HEK293 (cell line): Measurements from ENCODE around the gene TIMM17A.

ENCODE experiments used
- CTCF ChIA-PET: fragments of 350-600 bp; formaldehyde crosslinking; extraction: SDS; loops from one replicate; lab custom pipeline; 2021; ENCODE audit warnings: antibody characterized with exemption; lab: Yijun Ruan, JAX
- POLR2A ChIA-PET: fragments of 300-600 bp; formaldehyde crosslinking; extraction: SDS; loops from one replicate; lab custom pipeline; 2020; ENCODE audit warnings: antibody characterized with exemption, inconsistent platforms; lab: Yijun Ruan, JAX
- H3K27ac ChIP-seq: fragments of 200-500 bp; sonication (Bioruptor generic); 2 replicates; pipeline ENCODE4 v1.5.1; 2014; ENCODE audit warnings: low read depth, low read length, control low read depth, inconsistent platforms; ENCODE audit errors: extremely low read depth
- H3K36me3 ChIP-seq, 2 experiments: fragments of 200-500 bp in 1 of 2; sonication (Bioruptor generic) in 1 of 2; 1 replicate in 1 of 2; 2 replicates in 1 of 2; pipeline ENCODE4 v1.5.1; 2014 to 2017; ENCODE audit warnings: inconsistent platforms in 2 of 2, low read length in 2 of 2; ENCODE audit not compliant: control insufficient read depth in 2 of 2, insufficient read depth in 1 of 2
- H3K4me1 ChIP-seq: fragments of 200-500 bp; sonication (Bioruptor generic); 2 replicates; pipeline ENCODE4 v1.5.1; 2014; ENCODE audit warnings: mild to moderate bottlenecking, low read length, inconsistent platforms; ENCODE audit not compliant: control insufficient read depth, insufficient read depth
- H3K4me3 ChIP-seq: 2 replicates; pipeline ENCODE4 v1.5.1; 2011; ENCODE audit warnings: low read depth, mild to moderate bottlenecking, control low read depth, low read length, moderate library complexity
- H3K9me3 ChIP-seq: fragments of 200-500 bp; sonication (Bioruptor generic); 2 replicates; pipeline ENCODE4 v1.5.1; 2014; ENCODE audit warnings: low read depth, low read length, inconsistent platforms; ENCODE audit not compliant: control insufficient read depth, insufficient read depth
- EGR2 ChIP-seq: fragments of 450-650 bp; formaldehyde crosslinking; IDR thresholded peaks from 2 replicates; pipeline ENCODE4 v1.5.1; 2016; ENCODE audit warnings: low read depth, missing biosample characterization, missing genetic modification characterization
- GLI4 ChIP-seq: fragments of 450-650 bp; formaldehyde crosslinking; IDR thresholded peaks from 2 replicates; pipeline ENCODE4 v1.5.1; 2016; ENCODE audit warnings: missing biosample characterization, missing genetic modification characterization
- INSM2 ChIP-seq: fragments of 450-650 bp; formaldehyde crosslinking; IDR thresholded peaks from 2 replicates; pipeline ENCODE4 v1.5.1; 2016; ENCODE audit warnings: missing biosample characterization, missing genetic modification characterization
- OVOL3 ChIP-seq: fragments of 450-650 bp; formaldehyde crosslinking; IDR thresholded peaks from 2 replicates; pipeline ENCODE4 v1.5.1; 2016; ENCODE audit warnings: missing biosample characterization, missing genetic modification characterization
- PBX3 ChIP-seq: sonication (generic); formaldehyde crosslinking; IDR thresholded peaks from 2 replicates; pipeline ENCODE4 v1.8.1; 2022; ENCODE audit warnings: mild to moderate bottlenecking, moderate library complexity, missing genetic modification reagents
- PRDM10 ChIP-seq: fragments of 450-650 bp; formaldehyde crosslinking; IDR thresholded peaks from 2 replicates; pipeline ENCODE4 v1.5.1; 2016; ENCODE audit warnings: missing biosample characterization, missing genetic modification characterization
- REST ChIP-seq: fragments of 450-650 bp; formaldehyde crosslinking; IDR thresholded peaks from 2 replicates; pipeline ENCODE4 v1.5.1; 2016; ENCODE audit warnings: missing biosample characterization, missing genetic modification characterization
- SP3 ChIP-seq: fragments of 450-650 bp; formaldehyde crosslinking; IDR thresholded peaks from 2 replicates; pipeline ENCODE4 v1.5.1; 2016; ENCODE audit warnings: missing biosample characterization, missing genetic modification characterization
- ZBTB17 ChIP-seq: fragments of 450-650 bp; formaldehyde crosslinking; IDR thresholded peaks from 2 replicates; pipeline ENCODE4 v1.5.1; 2016; ENCODE audit warnings: missing biosample characterization, missing genetic modification characterization
- ZIC2 ChIP-seq: fragments of 450-650 bp; formaldehyde crosslinking; IDR thresholded peaks from 2 replicates; pipeline ENCODE4 v1.5.1; 2016; ENCODE audit warnings: missing biosample characterization, missing genetic modification characterization
- ZNF146 ChIP-seq: fragments of 450-650 bp; formaldehyde crosslinking; IDR thresholded peaks from 2 replicates; pipeline ENCODE4 v1.5.1; 2016; ENCODE audit warnings: missing biosample characterization, missing genetic modification characterization
- ZNF155 ChIP-seq: fragments of 450-650 bp; formaldehyde crosslinking; IDR thresholded peaks from 2 replicates; pipeline ENCODE4 v1.5.1; 2016; ENCODE audit warnings: missing biosample characterization, missing genetic modification characterization
- ZNF174 ChIP-seq: fragments of 450-650 bp; formaldehyde crosslinking; IDR thresholded peaks from 2 replicates; pipeline ENCODE4 v1.5.0; 2017; ENCODE audit warnings: missing biosample characterization, mild to moderate bottlenecking, missing genetic modification characterization
- ZNF350 ChIP-seq: fragments of 450-650 bp; formaldehyde crosslinking; IDR thresholded peaks from 2 replicates; pipeline ENCODE4 v1.5.0; 2017; ENCODE audit warnings: missing biosample characterization, mild to moderate bottlenecking, missing genetic modification characterization
- ZNF626 ChIP-seq: fragments of 450-650 bp; sonication (Bioruptor Pico); formaldehyde crosslinking; IDR thresholded peaks from 2 replicates; pipeline ENCODE4 v1.5.1; 2018; ENCODE audit warnings: missing biosample characterization, missing genetic modification characterization, inconsistent platforms
- ZNF677 ChIP-seq: fragments of 450-650 bp; IDR thresholded peaks from 2 replicates; pipeline ENCODE4 v1.5.0; 2018; ENCODE audit warnings: missing biosample characterization, mild to moderate bottlenecking, missing genetic modification characterization, moderate library complexity

Gene TIMM17A

GRCh38 chr1:201911826-201912571 is 43.3 kb upstream of the TIMM17A start:
- no peaks in the 10 kb centered on the region for H3K4me1 ChIP-seq
- H3K36me3 ChIP-seq, result no peaks in the 10 kb centered on the region
- H3K9me3 ChIP-seq, result no peaks in the 10 kb centered on the region
- H3K27ac ChIP-seq, result no peak overlapping the region
- TF ChIP-seq PRDM10 (tag by site-specific recombination) (0 out of 2 replicates have a peak, but pooled peaks have one; percentile 15), ZIC2 (peak; percentile 97), EGR2 (tag by site-specific recombination) (no peak), REST (tag by site-specific recombination) (no peak), ZNF146 (tag by site-specific recombination) (no peak), PBX3 (CRISPR knock-in tag) (no peak), ZNF677 (tag by site-specific recombination) (no peak), ZNF155 (tag by site-specific recombination) (no peak), SP3 (tag by site-specific recombination) (no peak), ZNF626 (tag by site-specific recombination) (no peak), ZBTB17 (peak; percentile 59; the same call in 1 of the 2 replicates), OVOL3 (tag by site-specific recombination) (no peak), GLI4 (tag by site-specific recombination) (no peak), ZNF174 (tag by site-specific recombination) (no peak), INSM2 (tag by site-specific recombination) (no peak), ZNF350 (tag by site-specific recombination) (no peak)
- TF ChIP-seq, all 188 proteins: peak for 3
- no peak overlapping the region for H3K4me3 ChIP-seq
- POLR2A ChIA-PET, result no interaction called here
- CTCF ChIA-PET, result interaction anchor here (0.6 to 4.6 kb wide), 3 partner anchors 15 to 69 kb away, joined by 4 to 24 read pairs (median 5); no protein-coding TSS in a partner anchor
